ENCODE measurements around the gene OXCT1.

OXCT1 gene

DNA sequence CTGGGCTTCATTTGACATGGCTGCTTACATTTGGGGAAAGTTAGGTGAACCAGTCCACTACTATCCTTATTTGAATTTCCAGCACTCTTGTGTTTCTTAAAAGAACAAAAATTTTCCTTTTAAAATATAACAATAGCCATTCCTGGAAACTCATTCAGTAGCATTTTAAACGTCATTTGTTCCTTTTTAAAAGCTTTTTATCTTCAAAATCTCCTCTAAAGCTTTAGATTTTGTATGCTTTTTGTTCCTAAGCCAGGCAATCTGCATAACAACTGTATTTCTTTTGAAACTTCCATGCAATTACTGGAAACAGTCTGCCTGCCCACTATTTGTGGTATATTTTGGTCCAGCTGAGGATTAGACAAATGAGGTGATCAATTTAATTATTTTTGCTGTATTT lies 187.6 kb downstream of the OXCT1 start:
- Histone ChIP-seq H3K9ac (ENCODE audit: low read length) (no peak overlapping the region), H3K27me3 (ENCODE audit: control insufficient read depth, insufficient read depth, low read length) (no peaks in the 10 kb centered on the region), H3K36me3 (ENCODE audit: control insufficient read depth, insufficient read depth, low read length) (no peaks in the 10 kb centered on the region), H3K4me3 (ENCODE audit: low read length) (no peak overlapping the region), H3K4me1 (ENCODE audit: control insufficient read depth, insufficient read depth, low read length) (no peaks in the 10 kb centered on the region), H3K9me3 (ENCODE audit: control insufficient read depth, low read length) (no peaks in the 10 kb centered on the region)

DNA sequence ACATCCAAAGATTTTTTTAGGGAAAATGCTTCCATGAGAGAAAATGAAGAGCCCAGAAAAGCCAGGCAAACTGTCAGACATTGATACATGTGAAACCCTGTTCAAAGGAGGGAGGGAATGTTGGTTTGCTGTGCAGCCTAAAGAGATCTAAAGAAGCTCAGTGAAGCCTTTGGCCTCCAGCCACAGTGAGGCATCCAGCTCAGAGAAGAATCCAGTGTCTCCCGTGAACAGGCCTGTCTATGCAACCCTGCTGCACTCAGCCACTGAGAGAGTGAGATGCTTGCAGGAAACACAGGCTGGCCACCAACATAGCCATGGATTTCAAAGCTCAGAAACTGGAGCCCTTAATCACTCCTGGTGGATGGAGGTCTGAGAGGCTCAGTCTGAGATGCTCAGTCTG lies 188.4 kb downstream of the OXCT1 start:
- no peaks in the 10 kb centered on the region for H3K9me3 ChIP-seq (ENCODE audit: control insufficient read depth, low read length)
- H3K27me3 ChIP-seq (ENCODE audit: control insufficient read depth, insufficient read depth, low read length) = no peaks in the 10 kb centered on the region
- H3K9ac ChIP-seq (ENCODE audit: low read length) = no peak overlapping the region
- no peaks in the 10 kb centered on the region for H3K4me1 ChIP-seq (ENCODE audit: control insufficient read depth, insufficient read depth, low read length)
- no peak overlapping the region for H3K4me3 ChIP-seq (ENCODE audit: low read length)
- no peaks in the 10 kb centered on the region for H3K36me3 ChIP-seq (ENCODE audit: control insufficient read depth, insufficient read depth, low read length)
